GM12801 (cell line): Measurements from ENCODE around the gene DBH.

ENCODE experiments used
- CTCF ChIP-seq: IDR thresholded peaks from one replicate; pipeline ENCODE4 v1.5.1; 2011; ENCODE audit warnings: control low read depth; ENCODE audit not compliant: insufficient read length; ENCODE audit errors: extremely low read depth

DBH gene

DNA sequence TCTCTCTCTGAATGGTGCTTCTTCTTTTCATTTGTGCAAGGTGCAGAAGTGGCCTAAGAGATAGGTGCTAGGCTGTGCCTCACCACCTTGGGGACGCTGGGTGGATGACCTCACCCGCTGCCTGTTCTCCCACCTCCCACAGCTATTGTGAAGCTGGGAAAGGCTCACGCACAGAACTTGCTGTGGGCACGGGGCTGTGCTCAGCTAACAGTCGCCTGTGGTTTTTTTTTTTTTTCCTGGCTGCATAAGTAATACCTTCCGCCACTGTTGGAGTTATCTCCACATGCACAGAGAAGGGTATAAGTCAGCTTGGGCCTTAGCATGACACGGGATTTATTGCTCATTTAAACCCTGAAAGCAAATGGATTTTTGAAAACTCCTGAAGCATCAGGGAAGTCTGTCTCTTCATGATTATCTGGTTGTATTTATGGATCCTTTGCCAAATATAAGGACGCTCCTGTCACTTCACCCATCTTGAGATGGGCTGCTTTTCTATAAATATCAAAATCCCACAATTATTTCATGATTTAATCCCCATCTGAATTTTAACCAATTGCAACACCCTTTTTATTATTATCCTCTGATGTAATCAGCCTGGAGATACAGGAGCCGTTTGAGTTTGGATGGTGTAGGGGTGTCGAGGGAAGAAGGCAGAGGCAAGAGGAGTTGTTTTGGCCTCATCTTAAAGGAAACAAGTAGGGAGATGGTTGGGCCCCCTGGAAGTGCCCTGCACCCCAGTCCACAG is 9.0 kb downstream of the DBH start:
- no peak for TF ChIP-seq CTCF

DNA sequence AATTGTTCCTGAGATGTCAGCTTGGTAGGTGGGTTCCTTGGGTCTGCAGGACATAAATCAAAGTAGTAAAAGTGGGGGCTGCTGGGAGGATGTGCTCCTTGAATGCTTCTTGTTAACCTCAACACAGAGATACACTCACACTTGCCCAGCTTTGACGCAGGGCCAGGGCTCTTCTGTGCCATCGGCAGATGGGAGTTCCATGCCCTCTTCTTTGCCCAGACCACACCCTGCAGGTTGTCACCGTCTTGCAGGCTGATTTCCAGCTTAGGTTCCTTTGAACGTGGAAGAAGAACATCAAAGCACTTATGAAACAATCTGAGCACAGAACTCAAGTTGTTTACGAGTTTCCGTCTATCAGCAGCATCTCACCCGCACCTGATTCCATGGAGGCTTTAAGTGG is 11.0 kb downstream of the DBH start:
- no peak for TF ChIP-seq CTCF

DNA sequence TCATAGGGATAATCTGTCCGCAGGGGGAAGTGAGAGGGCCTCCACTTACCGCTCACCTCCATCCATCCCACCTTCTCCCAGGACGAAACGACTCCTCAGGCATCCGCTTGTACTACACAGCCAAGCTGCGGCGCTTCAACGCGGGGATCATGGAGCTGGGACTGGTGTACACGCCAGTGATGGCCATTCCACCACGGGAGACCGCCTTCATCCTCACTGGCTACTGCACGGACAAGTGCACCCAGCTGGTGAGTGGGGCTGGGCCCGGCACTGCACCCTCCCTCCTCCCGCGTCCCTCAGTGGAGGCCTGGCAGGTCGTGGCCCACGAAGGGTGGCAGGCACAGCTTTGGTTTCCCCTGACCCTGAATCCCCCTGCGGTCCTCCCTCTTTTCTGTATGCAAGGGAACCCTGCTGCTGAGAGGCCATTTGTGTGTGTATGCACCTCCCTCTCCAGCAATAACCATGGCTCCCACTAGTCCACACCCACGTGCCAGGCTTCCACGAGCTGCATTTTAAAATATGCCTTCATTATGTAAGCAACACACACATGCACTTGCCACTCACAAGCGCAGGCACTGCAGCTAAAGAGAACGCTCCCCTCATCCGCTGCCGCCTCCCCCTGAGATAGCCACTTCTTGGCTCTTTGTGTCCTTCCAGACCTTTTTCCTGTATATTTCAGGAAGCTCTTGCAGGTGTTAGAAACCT is 11.8 kb downstream of the DBH start:
- no peak for TF ChIP-seq CTCF

- no peak for TF ChIP-seq CTCF
Observed at GRCh38 chr9:133649194-133649593, 13.0 kb downstream of the DBH start.

DNA sequence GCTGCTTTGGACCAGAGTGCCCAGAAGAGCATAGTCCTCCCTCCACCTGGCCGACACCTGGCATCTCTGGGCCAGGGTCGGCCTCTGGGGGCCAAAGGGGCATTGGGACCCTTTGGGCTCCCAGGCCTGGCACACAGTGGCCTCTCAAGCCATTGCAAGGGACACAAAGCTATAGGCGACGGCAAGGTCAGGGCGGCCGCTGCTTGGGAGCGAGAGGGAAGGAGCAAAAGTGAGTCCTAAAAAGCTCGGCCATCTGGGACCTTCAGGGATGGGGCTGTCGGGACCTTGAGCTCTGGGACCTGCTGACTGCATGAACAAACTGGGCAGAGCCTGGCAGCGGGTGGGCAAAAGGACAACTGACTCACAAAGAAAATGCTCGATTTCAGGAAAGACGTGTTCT is 13.9 kb downstream of the DBH start:
- TF ChIP-seq CTCF = no peak

DNA sequence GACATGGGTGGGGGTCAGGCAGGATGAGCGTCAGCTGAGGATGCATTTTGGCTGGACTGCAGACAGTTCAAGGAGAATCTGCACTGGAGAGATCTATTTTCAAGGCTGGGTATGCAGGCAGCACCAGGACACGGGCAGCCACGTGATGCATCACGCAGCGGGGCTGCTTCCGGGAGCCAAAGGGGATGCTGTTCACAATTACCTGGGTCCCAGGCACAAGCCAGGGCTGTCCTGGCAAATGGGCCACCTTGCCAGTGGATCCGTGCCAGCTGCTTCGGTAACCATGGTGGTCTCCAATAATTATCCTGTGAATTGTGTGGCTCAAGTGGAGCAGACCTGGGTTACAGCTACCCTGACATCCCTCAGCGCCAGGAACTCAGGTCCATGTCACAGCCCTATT is 17.5 kb downstream of the DBH start:
- no peak for TF ChIP-seq CTCF

DNA sequence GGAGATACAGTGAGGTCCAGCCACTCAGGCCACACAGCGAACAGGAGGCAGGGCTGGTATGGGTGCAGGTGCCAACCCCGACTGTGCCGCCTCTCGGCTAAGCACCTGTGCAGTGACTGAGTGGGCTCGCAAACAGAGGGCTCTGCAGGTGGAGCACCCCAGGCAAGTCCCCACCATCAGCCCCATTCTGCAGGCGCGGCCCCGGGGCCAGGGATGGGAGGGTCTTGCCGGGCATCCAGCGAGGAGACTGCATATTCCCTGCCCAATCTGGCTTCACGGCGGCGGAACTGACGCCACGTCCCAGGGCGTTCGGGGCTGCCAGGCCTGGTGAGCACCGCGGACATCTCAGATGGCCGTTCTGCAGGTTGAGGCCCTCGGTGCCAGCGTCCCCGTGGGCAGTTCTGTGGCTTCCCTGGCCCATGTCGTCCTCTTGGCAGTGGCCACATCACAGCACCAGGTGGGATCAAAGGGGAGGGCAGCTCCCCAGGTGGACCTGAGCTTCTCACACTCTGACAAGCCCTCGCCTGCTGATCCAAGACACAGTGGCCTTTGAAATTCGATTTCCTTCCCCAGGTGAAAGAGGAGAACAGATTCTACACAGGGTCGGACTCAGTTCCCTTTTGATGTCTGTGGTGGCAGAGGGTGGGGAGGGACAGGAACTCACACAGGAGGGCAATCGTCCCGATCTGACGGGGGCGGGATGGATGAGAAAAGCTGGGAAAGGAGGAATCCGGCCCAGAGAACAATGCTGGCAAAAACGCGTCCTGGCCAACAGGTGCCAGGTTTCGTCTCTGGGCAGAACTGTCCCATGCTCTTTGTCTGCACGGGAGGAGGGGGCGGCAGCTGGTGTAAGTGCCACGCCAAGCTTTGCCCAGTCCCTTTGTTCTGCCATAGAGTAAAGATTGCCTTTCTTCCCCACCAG is 18.8 kb downstream of the DBH start:
- TF ChIP-seq CTCF = no peak
